HG02973 (cell line): ENCODE measurements around the gene DNAH2.

Source experiments
- ATAC-seq: cut with Tn5 transposase; IDR thresholded peaks from one replicate; pipeline ENCODE4 v1.9.1; 2021; ENCODE audit warnings: moderate library complexity; ENCODE audit not compliant: unreplicated experiment

The DNAH2 gene

DNA sequence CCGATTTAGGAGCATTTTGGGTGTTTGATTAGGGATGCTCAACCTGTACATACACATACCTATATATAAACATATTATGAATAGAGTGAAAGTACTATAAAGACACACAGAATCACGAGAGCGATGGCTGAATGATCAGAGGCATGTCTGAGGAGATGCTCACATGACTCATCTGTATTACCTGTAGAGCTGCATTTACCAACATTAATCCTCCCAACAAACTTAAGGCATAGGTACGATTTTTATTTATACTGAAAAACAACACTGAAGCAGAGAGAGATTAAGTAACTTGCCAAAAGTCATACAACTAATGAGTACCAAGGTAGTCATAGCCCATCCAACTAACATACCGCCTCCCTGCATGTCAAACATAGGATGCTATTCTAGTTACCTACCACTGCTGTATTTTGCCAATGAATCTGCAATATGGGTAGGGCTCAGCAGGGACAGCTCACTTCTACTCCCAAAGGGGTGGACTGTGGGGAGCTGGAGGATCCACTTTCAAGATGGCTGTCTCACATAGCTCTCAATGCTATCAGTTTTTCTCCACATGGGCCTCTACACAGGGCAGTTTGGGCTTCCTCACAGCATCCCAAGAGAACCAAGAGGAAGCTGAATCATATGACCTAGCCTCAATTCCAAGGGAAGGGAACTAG lies 147.6 kb downstream of the DNAH2 start:
- no peak for ATAC-seq

DNA sequence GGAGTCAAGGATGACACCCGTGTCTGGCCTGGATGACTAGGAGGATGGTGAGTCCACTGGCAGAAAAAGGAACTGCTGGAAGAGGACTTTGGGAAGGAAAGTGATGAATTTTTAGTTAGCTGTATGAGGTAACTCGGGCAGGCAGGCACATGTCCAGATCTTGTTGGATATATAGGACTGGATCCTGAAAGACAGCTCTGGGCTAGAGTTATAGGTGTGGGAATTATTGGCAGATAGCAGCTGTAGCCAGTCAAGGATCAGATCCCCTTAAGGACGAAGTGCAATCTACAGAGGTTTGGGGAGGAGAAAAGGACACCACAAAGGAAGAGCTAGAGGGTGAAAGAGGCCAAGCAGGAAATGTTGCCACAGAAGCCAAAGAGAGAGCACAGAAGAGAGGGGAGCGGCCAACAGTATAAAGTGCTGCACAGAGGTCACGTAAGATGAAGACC lies 150.4 kb downstream of the DNAH2 start:
- no peak for ATAC-seq

DNA sequence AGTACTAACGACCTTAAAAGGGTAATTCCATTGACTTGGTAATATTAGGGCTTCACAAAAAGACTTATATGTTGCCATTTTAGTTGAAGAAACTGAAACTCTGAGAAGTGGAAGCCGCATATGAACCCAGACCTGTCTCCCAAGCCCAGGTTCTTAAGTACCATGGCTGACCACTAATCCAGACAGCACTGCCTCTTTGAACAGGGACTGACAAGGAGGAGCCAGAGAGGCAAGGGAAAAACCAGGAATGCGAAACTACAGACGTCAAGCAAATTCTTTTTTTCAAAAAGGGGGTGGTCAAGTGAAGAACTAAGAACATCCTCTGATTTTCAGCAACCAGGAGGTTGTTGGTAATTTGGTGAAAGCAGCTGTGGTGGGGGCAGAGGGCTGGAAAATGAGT lies 155.5 kb downstream of the DNAH2 start:
- ATAC-seq, result no peak

DNA sequence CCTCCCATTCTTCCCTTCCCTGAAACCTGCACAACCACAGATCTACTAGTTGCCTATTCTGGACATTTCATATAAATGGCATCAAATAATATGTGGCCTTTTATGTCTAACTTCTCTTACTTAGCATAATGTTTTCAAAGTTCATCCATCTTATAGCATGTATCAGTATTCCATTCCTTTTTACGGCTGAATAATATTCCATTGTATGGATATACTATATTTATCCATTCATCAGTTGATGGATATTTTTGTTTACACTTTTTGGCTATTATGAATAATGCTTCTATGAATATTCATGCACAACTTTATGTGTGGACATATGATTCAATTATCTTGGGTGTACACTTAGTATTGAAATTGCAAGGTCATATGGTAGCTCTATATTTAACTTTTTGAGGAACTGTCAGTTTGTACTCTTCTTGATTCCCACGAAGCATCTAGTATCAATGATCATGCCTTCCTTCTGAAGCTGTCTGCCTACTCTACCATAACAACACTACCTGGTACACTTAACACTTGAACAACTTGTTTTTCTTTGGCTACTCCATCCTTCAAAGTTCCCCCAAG lies 158.3 kb downstream of the DNAH2 start:
- ATAC-seq, result no peak

DNA sequence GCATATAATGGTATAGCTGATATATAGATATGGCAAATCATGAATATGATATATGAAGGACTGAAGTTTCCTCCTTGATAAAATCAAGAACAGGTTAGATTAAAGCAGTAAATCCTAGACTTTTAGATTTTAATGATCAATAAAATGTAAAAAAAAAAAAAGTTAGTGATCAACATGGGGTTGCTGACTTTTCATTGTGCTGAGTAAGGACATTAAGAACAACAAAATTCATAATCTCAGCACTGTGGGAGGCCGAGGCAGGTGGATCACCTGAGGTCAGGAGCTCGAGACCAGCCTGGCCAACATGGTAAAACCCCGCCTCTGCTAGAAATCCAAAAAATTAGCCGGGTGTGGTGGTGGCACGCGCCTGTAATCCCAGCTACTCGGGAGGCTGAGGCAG lies 160.7 kb downstream of the DNAH2 start:
- no peak for ATAC-seq

DNA sequence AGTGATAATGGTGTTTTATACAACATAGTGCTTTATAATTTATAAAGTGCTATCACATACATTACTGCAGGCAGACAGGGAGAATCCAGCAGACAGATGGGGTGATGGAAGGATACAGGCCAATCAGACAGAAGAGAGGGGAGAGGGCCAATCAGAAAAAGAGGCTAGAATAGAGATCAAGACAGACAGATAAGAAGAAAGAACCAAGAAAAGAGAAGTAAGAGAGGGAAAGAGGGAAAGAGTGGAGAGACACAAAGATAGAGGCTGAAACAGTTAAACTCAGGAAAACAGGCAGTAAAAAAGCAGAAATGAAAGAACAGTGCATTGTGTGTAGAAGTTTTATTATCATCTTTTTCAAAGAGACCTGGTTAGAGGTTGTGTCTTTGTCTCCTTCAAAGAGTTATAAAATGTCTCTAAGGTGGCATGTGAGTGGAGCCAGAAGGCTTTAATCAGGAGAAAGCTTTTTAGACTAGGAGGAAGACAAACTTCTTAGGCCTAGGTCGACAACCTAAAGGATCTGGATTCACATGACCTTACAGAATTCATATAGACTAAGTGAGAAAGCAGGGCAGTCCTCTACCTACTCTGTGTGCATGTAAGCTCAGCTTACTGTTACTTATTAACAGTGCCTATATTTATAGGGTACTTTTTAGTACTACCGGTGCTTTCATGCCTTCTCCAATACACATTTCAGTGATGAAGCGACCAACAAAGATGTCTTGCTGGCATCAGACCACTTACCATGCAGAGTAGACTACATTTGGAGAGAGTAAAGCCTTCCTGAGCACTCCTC lies 162.7 kb downstream of the DNAH2 start:
- no peak for ATAC-seq

DNA sequence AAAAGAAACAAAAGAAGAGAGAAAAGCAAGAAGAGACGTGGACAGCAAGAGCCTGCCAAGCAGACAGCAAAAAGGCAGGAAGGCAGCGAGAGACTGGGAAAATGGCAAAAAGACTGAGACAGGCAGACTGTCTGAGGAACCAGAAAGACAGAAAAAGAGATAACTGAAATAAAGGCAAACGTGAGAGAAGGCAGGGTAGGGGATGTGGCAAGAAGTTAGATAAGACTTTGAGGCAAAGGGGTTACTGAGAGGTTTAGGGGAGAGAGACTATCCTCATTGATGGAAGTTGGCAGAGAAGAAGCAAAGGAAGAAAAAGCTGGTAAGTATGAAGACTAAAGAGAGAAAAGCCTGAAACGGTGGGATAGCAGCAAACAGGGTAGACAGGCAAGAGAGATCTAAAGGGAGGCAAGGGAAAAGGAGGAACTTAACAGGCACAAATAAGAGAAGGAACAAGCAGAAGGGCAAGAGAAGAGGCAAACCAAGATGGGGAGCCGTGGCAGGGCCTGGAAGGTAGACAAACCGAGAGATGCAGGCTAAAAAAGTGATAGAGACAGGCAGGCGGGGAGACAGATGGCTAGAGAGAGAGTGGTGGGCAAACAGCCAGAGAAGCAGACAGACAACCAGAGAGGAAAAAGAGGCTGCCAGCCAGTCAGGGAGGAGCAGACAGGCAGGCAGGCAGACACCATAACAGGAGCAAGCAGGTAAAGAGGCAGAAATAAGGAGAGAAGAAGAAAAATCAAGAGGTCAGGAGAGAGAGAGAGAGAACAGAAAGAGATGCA lies 163.9 kb downstream of the DNAH2 start:
- no peak for ATAC-seq

DNA sequence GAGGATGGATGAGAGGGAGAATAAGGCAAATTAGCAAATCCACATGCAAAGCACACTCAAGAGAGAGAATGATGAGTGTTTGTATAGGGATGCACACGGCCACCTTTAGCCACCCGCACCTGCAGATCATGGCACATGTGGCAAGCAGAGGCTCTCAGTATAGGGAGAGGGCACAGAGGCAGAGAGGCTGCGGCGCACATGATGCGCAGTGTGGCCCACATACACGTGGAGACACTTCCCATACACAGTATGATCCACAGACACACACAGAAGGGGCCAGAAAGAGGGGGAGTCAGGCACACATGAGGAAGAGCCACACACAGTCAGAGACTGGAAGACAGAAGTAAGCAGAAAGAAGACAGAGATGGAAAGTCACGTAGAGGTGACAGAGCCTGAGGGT lies 164.5 kb downstream of the DNAH2 start:
- no peak for ATAC-seq

DNA sequence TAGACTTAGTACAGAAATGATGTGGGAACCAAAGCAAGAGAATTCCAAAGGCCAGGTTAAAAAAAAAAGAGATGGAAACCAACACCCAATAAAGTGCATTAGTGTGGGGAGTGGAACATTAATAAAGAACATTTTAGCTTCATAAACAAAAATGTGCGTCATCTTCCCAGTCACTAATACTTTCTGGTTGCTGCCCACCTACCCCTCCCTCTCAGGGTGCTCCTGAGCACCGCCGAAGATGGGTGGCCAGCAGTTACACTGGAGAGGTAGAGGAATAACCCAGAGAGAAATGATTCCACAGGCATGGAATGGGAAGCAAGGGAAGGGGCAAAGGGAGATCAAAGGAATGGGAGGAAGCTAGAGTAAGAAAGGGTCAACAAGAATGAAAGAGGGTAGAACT lies 165.1 kb downstream of the DNAH2 start:
- no peak for ATAC-seq
